GM21717 (cell line): Measurements from ENCODE around the gene RNF25.

Experiments
- ATAC-seq: cut with Tn5 transposase; IDR thresholded peaks from one replicate; pipeline ENCODE4 v1.9.1; 2021; ENCODE audit warnings: mild to moderate bottlenecking, moderate library complexity; ENCODE audit not compliant: unreplicated experiment

Gene RNF25, protein sequence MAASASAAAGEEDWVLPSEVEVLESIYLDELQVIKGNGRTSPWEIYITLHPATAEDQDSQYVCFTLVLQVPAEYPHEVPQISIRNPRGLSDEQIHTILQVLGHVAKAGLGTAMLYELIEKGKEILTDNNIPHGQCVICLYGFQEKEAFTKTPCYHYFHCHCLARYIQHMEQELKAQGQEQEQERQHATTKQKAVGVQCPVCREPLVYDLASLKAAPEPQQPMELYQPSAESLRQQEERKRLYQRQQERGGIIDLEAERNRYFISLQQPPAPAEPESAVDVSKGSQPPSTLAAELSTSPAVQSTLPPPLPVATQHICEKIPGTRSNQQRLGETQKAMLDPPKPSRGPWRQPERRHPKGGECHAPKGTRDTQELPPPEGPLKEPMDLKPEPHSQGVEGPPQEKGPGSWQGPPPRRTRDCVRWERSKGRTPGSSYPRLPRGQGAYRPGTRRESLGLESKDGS

DNA sequence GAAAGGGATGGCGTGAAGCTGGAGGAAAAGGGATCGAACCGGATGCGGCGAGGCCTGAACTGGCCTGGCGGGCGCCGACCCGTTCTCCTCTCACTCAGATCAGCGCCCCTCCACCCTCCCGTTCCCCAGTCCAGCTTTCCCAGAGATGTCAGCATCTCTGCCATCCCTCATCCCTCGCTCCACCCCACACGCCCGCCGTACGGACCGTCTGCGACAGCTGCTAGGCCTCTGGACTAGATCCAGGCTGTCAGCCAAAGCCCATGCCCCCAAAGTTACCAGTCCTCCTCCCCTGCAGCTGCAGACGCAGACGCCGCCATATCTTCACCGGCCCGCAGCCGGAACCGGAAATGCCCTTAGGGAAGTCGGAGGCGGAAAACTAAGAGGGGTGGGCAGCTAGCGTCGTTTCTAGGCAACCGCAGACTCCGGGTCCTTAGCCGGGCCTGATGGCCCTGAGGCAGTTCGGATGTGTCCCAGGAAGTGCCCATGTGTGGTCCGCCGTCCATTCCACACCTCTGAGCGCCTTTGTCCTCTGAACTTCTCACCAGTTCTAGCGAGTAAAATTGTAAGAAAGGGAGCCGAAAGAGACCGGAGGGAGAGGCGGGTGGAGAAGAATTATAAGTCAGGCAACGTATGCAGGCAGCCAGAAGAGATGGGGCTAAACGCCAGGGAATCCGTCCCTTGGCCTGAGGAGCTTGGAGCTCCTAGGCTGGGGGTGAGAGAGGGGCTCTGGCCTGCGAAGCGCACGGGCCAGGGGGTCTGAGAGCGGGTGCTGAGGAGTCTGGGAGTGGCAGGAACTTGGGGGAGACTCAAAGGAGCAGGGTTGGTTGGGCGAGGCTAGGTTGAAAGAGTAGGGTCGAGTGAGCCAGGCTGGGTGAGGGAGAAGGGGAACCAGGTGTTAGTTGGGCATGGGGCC, at the start of gene RNF25, which contains the start of gene STK36:
RNF25 (minus strand) TSS at position 349 of the 913 bp plus-strand sequence; CDS start at position 317, 32 bp downstream.
STK36 (plus strand) TSS at position 433 of the 913 bp plus-strand sequence. CDS start 744 bp downstream, outside the sequence.
- peak; percentile 97 for ATAC-seq

DNA sequence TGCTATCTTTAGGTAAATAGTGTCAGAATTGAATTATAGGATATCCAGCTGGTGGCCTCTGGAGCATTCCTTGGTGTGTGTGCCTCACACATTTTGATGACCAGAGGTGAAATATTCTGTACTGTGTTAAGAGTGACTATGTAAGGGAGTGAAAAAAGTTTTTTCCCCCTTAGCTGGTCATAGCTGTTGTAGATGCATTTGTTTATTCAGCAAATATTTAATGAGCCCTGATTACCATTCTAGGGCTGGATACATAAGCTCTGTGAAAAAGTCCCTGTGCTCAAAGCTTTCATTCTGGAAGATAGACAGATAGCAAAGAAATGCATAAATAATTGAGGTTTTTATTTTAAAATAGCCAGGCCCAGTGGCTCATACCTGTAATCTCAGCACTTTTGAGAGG, 49.7 kb upstream of the RNF25 start:
- no peak for ATAC-seq

DNA sequence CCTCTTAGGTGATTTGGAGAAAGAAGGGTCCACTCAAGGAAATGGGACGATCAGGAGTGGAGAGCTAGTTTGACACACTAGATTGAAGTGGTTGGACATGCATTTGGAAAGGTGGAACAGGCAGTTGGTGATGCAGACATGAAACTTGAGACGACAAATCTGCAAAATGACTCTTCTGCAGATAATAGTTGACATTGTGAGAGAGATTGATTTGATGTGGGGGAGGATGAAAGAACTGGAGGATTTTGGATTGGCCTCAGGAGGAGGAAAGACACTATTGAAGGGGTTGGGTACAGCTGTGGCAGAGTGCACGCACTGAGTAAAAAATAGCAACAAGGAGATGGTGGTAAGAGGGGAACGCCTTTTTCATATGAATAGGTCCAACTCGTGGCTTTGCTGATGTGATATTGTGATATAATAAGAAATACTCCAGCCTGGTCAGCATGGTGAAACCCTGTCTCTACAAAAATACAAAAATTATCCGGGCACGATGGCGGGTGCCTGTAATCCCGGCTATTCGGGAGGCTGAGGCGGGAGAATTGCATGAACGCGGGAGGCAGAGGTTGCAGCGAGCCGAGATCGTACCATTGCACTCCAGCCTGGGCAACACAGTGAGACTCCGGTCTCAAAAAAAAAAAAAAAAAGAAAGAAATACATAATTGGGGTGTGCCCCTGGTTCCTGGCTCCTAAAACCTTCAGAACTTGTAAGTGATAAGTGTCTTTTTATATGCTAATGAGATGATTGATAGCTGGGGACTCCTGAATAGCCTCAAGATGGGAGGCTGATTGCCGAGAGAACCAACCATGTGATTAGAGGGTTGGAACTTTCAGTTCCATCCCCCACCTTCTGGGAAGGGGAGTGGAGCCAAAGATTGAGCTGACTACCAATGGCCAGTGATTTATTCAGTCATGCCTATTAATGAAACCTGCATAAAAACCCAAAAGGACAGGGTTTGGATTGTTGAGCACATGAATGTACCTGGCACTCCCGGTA, 48.5 kb upstream of the RNF25 start:
- no peak for ATAC-seq

DNA sequence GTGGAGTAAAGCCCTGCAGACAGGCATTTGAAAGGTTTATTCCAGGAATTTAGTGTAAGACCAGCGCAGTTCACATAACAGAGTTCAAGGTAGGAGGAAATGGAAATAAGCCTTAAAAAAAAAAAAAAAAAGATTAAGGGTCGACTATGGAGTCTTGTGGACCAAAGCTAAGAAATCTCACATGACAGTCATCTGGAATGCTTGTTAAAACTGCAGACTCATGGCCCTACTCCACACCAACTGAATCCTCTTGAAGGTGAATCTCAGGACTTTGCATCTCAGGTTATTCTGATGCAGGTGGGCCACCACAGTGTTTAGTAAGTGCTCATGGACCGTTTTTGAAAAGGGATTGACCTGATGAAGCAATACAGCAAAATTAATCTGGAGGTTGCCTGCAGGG, 47.7 kb upstream of the RNF25 start:
- ATAC-seq = no peak

DNA sequence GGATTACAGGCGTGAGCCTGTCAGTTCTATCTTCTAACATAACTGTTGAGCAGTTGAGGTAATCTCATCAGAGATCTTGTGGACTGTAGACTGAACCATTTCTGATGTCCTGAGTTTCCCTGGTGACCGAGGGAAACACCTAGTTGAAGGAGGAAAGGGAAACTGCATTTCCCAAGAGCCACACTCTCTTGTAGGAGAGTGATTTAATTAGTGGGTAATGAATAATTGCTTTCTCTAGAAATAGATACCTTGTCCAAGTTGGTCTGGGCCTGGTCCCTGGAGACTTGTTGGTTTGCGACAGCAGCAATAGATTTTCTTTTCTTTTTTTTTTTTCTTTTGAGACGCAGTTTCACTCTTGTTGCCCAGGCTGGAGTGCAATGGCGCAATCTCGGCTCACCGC, 46.3 kb upstream of the RNF25 start:
- no peak for ATAC-seq

DNA sequence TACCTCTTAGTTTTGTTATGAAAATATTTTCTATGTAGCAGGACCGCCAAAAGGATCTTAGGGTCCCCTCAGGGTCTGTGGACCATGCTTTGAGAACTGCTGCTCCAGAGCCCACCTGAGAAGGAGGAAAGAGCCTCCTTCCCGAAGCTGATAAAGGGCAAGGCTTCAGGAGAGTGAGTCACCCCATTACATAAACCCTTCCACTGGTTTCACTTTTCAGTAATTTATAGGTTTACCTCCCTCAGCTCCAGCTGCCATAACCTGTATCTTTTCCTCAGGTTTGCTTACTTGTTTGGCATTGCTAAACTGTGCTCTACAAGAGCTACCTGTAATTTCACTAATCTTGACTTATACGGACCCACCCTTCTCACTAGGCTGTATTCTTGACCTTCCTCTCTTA, 45.5 kb upstream of the RNF25 start:
- ATAC-seq = no peak

DNA sequence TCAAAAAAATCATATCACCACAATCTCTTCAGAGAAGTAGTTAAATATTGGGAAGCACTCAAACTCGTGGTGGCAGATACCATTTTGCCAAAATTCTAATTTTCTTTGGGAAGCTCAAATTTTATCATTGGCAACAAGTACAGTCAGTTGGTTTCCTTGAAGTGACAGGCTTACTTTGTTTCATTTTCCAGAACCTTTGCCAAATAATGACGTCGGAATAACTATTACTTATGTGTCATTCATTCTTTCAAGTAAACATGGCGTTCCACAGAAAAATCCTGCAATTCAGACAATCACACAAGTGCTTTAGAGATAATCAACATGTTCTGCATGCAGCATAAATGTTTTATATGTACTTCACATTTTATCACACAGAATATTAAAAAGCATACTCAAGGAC, 44.3 kb upstream of the RNF25 start:
- no peak for ATAC-seq

DNA sequence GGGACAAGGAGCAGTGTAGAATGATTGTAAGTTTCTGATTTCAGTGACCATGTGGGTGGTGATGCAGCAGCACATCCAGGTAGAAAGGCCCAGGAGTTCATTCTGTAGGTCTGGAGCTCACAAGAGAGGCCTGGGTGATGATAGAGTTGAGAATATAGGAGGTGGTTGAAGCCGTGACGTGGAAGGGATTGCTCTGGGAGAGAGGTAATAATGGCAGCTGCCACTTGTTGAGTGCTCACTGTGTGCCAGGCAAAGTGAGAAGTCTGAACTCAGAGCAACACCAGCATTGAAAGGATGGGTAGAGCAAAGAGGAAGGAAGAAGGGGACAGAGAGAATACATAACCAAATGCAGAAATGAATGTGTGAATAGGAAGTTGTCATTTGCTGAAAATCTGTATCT, 42.1 kb upstream of the RNF25 start:
- no peak for ATAC-seq

DNA sequence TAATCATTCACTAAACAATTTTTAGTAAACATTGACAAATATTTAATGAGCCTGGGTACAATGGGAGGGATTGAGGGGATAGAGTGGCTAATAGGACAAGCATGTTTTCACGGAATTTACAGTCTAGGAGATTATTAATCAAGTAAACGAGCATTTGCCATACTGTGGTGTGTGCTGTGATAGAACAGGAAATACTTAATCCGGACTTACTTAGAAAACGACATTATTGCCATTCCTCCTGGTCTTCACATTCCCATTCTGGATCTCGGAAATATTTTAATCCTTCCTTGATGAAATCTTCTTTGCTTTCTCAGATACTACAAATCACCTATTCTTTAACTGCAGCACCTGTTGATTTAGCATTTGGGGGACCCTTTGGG, 39.7 kb upstream of the RNF25 start:
- no peak for ATAC-seq

DNA sequence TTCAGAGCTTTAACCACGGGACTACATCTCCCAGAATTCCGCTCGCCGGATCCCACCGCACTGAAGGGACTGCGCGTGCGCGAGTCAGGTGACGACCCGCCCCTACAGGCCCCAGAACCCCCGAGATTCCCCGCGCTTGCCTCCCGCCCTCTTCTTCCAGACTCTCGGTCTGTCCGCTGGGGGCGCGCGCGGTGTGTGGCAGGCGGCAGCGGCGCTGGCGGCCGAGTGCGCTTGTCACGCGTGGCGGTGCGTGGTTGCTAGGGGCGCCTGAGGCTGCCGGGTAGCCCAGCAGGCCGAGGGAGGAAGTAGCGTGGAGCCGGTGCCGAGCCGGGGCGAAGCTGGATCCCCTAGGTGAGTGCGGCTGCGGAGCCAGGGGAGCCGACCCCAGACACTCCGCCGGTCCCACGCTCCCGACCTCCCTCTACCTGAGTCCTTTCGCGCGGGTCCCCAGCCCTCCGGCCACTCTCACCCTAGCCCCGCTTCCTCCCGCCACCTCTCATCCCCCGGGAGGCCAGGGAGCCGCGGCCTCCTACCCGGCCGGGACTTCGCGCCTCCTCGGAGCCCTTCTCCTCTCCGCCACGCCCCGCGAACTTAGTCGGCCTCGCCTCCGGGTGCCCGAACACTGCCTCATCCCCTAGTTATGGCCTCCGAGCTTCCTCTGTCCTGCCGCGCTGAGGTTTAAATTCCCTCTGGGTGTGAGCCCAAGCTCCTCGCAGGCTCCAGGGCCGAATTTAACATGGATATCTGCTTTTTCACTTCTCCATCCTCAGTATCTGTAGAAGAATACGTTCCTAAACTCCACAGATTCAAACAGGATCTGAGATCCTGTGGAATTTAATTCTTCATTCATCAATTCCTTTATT, 39.1 kb upstream of the RNF25 start, which contains the start of gene TTLL4:
TTLL4 (plus strand) TSS at position 149 of the 863 bp plus-strand sequence. CDS start 26,842 bp downstream, outside the sequence.
- peak; percentile 85 for ATAC-seq

DNA sequence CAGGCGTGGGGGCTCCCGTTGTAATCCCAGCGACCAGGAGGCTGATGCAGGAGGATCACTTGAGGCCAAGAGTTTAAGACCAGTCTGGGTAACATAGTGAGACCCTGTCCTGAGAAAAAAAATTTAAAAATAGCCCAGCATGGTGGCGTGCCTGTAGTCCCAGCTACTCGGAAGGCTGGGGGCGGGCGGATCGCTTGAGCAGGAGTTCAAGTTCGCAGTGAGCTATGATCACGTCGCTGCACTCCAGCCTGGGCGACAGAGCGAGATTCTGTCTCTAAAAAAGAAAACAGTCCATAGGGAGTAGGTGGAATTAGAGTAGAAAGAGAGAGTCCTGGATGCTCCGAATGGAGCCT, 38.5 kb upstream of the RNF25 start:
- no peak for ATAC-seq

DNA sequence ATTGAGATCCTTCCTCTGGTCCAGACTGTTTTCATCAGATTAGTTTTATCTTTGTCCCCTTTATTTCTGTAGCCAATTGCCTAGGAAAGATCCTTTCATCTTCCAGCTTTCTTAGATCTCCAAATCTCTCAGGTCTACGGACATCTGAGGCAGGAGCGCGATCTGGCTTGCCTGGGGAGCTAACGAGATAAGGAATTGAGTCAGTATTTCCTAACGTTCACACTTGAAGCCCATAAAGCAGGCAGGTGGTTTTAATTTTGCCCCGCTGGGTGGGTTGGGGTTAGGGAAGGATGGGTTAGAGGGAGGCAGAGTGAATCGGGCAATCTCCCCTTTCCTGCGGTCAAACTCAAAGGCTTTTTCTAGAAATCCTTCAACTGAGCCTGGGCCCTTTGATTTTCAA, 38.1 kb upstream of the RNF25 start:
- ATAC-seq = no peak

DNA sequence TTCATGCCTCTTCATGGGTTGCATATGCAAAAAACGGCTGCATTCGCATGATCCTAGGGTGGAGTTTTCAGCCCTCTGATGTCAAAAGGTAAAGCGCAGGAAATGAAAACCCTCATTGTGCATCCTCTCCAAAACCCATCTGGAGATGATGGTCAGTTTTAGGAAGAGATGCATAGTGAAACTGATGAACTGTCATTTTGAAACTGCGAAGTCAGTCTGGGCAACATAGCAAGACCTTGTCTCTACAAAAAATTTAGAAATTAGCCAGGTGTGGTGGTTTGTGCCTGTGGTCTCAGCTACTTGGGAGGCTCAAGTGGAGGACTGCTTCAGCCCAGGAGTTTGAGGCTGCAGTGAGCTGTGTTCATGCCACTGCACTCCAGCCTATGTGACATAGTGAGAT, 36.3 kb upstream of the RNF25 start:
- no peak for ATAC-seq

DNA sequence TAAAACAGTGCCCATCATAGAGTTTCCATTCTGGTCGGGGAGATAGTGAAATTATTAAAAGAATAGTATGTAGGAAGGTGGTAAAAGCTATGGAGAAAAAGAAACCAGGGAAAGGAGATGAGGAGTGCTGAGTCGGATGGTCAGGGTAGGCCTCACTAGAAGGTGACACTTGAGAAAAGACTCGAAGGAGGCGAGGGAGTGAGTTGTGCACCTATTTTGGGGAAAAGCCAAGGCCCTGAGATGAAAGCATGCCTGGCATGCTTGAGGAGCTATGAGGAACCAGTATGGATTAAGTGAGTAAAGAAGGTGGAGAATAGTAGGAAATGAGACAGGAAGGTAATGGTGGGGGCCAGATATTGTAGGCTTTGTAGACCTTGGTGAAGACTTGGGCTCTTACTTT, 31.5 kb upstream of the RNF25 start:
- no peak for ATAC-seq

DNA sequence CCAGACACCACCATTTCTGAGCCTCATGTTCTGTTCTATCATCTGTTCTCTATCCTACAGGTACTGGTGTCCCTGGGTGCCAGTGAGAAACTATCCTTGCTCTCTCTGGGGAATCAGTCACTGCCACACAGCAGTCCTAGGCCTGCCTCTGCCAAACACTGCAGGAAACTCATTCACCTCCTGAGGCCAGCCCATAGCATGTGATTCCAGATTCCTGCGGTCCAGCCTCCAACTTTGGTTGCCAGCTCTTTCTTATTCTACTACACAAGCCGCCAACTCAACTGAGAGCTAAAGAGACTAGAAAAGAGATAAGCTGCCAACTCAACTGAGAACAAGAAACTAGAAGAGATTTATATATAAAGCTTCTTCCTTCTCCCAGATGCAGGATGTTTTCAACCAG, 30.0 kb upstream of the RNF25 start:
- ATAC-seq = no peak

DNA sequence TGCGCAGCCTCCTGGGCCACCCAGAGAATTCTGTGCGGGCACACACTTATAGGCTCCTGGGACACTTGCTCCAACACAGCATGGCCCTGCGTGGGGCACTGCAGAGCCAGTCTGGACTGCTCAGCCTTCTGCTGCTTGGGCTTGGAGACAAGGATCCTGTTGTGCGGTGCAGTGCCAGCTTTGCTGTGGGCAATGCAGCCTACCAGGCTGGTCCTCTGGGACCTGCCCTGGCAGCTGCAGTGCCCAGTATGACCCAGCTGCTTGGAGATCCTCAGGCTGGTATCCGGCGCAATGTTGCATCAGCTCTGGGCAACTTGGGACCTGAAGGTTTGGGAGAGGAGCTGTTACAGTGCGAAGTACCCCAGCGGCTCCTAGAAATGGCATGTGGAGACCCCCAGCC, 27.1 kb upstream of the RNF25 start:
- no peak for ATAC-seq

DNA sequence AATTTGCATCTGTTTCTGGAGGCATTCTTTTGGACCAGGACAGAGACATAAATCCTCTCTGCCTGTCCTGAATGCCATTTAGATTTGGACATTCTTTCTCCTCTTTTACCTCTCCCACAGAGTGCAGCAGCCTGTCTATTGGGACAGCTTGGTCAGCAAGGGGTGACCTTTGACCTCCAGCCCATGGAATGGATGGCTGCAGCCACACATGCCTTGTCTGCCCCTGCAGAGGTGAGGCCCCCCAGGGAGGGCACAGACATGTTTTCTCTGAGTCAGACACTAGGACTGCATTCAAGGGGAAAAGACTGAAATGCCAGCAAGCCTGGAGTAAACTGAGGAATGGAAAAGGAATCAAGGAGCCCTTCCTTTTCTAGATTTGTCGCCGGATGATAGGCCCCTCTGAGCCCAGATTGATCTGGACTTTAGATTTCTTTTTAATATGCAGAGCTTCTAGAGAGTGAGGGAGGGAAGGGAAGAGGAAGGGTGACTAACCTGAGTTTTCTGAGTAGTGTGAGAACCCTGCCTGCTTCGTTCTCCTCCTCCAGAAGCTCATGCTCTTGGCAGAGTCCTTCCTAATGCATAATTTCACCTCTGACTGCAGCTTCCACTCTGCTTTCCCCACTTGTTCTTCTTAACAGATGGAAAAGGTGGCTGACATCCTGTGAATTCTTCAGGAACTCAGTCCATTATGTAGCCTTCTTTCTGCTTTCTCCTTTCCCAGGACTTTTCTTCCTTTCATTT, 22.8 kb upstream of the RNF25 start:
- no peak for ATAC-seq

DNA sequence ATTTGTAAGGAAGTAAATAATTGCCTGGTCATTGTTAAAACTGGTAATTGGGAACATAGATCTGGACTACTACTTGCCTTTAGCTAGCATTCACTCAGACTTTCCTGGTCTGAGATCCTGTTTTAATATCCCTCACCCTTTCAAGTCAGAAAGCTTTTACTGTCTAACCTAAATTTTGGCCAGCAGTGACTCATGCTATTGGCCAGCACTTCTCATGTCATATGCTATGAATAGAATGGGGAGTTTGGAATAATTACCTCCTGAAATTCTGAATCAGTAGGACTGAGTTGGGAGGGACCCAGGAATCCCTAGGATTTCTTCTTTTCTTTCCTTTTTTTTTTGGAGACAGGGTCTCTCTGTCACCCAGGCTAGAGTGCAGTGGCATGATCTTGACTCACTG, 19.4 kb upstream of the RNF25 start:
- no peak for ATAC-seq
